ENCODE data around the gene CSMD2.
"Not testable (repeated sequence)": the region's sequence is repeated elsewhere in the genome, so short reads cannot be mapped to it uniquely, and the experiment has no call there.

CSMD2 gene

DNA sequence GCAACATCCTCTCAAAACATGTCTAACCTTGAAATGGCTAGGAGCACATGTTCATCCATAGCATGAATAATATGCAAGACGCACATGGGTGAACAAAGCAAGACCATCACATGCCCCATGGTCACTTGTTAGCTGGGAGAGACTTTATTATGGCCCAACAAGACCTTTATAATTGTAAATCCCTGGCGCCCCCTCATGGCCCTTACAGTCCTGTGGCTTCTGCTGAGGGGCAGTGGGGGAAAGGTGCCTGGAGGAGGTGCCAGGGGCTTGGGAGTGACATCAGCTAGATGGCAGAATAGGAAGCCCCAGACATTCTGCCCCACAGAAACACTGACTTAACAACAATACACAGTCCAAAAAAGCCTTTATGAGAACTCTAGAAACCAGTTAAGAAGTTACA lies 51.7 kb downstream of the CSMD2 start:
- TF ChIP-seq, protein P1, sequence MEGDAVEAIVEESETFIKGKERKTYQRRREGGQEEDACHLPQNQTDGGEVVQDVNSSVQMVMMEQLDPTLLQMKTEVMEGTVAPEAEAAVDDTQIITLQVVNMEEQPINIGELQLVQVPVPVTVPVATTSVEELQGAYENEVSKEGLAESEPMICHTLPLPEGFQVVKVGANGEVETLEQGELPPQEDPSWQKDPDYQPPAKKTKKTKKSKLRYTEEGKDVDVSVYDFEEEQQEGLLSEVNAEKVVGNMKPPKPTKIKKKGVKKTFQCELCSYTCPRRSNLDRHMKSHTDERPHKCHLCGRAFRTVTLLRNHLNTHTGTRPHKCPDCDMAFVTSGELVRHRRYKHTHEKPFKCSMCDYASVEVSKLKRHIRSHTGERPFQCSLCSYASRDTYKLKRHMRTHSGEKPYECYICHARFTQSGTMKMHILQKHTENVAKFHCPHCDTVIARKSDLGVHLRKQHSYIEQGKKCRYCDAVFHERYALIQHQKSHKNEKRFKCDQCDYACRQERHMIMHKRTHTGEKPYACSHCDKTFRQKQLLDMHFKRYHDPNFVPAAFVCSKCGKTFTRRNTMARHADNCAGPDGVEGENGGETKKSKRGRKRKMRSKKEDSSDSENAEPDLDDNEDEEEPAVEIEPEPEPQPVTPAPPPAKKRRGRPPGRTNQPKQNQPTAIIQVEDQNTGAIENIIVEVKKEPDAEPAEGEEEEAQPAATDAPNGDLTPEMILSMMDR (IDR thresholded peaks at IDR 0.05; ENCODE audit: low read depth, low read length), result peak; percentile 18
- DNase-seq (ENCODE audit: extremely low read depth, low read depth), result no peak

DNA sequence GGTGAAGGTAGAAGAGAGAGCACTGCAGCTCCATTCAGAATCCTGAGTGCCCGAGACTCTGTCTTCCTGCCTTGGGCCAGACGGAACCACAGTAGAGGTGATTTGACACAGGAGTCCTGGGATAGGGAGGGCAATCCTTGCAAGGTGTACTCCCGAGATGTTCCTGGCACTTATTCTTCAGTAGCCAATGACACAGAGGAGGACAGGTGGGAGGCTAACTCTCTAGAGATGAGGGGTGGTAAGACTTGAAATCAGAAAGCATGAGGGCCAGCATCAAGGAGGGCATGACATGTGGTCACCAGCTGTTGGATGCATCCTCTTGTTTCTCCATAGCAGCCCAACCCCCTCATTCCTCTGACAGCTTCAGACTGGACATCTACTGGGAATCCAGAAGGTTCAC lies 56.3 kb downstream of the CSMD2 start:
- TF ChIP-seq, protein P1 (IDR thresholded peaks at IDR 0.05; ENCODE audit: low read depth, low read length), result no peak
- DNase-seq (ENCODE audit: extremely low read depth, low read depth), result no peak

DNA sequence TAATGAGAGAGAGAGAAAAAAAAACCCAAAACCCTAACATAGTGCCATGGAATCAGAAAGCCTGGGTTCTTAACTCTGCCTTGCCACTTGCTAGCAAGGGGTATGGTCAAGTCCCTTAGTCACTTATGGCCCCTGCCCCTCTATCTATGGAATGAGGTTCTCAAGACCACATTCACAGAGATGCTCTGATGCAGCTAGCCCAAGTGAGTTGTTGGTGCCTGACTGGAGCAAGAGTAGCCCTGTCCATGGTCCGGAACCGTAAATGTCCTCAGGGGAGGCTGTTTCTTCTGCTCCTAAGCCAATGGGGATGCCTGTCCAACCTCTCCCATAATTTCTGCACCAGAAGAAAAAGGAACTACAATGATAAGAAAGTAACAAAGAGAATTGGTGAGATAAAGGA lies 56.8 kb downstream of the CSMD2 start:
- DNase-seq (ENCODE audit: extremely low read depth, low read depth), result no peak
- TF ChIP-seq, protein P1 (IDR thresholded peaks at IDR 0.05; ENCODE audit: low read depth, low read length), result no peak

DNA sequence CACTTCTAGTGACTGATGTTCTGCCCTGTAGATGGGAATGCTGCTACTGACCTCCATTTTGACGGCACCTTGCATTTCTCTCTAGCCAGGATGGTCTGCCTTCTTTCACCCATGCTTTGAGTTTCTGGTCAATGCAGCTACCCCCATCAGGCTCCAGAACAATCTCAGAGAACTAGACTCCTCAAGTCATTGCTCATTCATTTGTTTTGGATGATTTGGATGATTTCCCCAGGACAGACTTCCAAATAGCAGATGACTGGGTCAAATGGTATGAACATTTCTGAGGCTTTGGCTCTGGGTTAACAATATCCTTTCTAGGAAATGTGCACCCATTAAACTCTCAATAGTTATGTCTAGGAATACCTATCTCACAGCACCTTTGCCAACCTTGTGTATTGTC lies 63.9 kb downstream of the CSMD2 start:
- TF ChIP-seq, protein P1 (IDR thresholded peaks at IDR 0.05; ENCODE audit: low read depth, low read length), result no peak
- peak; percentile 37 for DNase-seq (ENCODE audit: extremely low read depth, low read depth)

DNA sequence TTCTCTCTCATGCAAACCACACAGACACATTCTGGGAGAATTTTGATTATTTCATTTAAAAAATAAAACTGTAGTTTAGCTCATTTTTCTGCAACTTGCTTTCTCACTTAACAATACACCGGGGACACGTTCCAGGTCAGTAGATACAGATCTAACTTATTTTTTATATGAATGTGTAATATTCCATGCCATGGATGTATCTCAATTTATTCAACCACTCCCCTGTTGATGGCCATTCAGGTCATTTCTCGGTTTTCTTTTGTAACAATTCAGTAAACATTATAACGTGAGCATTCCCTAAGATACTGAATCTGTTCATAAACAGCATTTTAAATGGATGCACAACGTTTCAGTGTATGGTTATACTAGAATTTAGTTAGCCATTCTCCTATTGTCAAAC lies 64.7 kb downstream of the CSMD2 start:
- TF ChIP-seq, protein P1 (IDR thresholded peaks at IDR 0.05; ENCODE audit: low read depth, low read length), result no peak

DNA sequence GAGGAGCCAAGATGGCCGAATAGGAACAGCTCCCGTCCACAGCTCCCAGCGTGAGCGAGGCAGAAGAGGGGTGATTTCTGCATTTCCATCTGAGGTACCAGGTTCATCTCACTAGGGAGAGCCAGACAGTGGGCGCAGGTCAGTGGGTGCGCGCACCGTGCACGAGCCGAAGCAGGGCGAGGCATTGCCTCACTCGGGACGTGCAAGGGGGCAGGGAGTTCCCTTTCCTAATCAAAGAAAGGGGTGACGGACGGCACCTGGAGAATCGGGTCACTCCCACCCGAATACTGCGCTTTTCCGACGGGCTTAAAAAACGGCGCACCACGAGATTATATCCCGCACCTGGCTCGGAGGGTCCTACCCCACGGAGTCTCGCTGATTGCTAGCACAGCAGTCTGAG lies 72.6 kb downstream of the CSMD2 start:
- DNase-seq (ENCODE audit: extremely low read depth, low read depth), result not testable (repeated sequence)

More for the DNA sequence above, 64.7 kb downstream of the CSMD2 start:
- DNase-seq (ENCODE audit: extremely low read depth, low read depth), result no peak

DNA sequence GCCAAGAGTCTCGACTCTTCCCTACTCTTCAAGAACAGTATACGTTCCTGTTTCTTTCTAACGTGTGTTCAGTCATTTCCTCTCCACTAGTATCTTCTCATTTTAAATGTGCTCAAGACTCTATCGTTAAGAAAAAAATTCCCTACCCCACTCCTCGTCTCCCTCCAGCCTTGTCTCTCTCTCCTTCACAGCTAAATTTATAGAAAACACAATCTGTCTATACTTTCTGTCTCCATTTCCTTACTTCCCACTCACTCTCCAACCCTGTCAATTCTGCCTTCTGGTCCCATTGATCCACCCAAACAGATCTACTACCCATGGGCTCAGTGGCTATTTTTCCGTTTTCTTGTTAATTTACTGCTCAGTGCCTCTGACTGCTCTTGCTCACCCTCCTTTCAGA lies 75.3 kb downstream of the CSMD2 start:
- TF ChIP-seq, protein P1 (IDR thresholded peaks at IDR 0.05; ENCODE audit: low read depth, low read length), result no peak

DNA sequence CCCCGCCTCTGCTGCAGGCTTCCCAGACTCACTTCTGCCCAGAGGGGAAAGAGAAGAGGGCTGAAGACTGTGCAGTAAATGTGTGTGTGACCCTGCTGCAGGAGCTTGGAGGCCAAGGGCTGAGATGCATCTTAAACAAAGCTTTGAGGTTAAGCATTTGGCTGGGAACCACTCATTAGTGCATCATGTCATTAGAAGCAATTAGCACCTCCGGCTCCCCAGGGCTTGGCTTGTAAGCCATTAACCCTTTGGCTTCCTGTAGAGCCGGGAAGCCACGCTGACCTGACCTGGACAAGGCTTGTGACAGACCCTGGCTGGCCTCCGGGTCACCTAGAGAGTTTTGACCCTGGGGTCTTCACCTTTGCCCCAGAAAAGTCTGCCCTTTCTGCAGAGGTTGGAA lies 77.0 kb downstream of the CSMD2 start:
- TF ChIP-seq, protein P1 (IDR thresholded peaks at IDR 0.05; ENCODE audit: low read depth, low read length), result no peak
- no peak for DNase-seq (ENCODE audit: extremely low read depth, low read depth)

More for the DNA sequence above, 75.3 kb downstream of the CSMD2 start:
- no peak for DNase-seq (ENCODE audit: extremely low read depth, low read depth)

Measured in AG09319 (cell line).